HG03354 (cell line): Measurements from ENCODE around the gene HOMER3.
"Not testable (repeated sequence)": the region's sequence is repeated elsewhere in the genome, so short reads cannot be mapped to it uniquely, and the experiment has no call there.

Source experiments
- ATAC-seq: cut with Tn5 transposase; IDR thresholded peaks from one replicate; pipeline ENCODE4 v1.9.1; 2021; ENCODE audit warnings: mild to moderate bottlenecking; ENCODE audit not compliant: unreplicated experiment, poor library complexity, severe bottlenecking

The HOMER3 gene

GRCh38 chr19:18905513-18906236, 35.3 kb downstream of the HOMER3 start:
- no peak for ATAC-seq

GRCh38 chr19:18905058-18905456, 36.0 kb downstream of the HOMER3 start:
- ATAC-seq, result no peak

- no peak for ATAC-seq
Observed at GRCh38 chr19:18904334-18905057, 36.5 kb downstream of the HOMER3 start.

- no peak for ATAC-seq
Observed at GRCh38 chr19:18903156-18904037, 37.6 kb downstream of the HOMER3 start.

- ATAC-seq, result not testable (repeated sequence)
Observed at GRCh38 chr19:18902519-18902918, 38.5 kb downstream of the HOMER3 start.

GRCh38 chr19:18901491-18901890, 39.5 kb downstream of the HOMER3 start:
- ATAC-seq, result no peak

- no peak for ATAC-seq
Observed at GRCh38 chr19:18900700-18901481, 40.1 kb downstream of the HOMER3 start.

GRCh38 chr19:18899624-18900560, 41.1 kb downstream of the HOMER3 start:
- ATAC-seq, result no peak

GRCh38 chr19:18898607-18899408, 42.2 kb downstream of the HOMER3 start:
- ATAC-seq, result no peak

- no peak for ATAC-seq
Observed at GRCh38 chr19:18898081-18898606, 42.9 kb downstream of the HOMER3 start.

- no peak for ATAC-seq
Observed at GRCh38 chr19:18897094-18898029, 43.7 kb downstream of the HOMER3 start.

GRCh38 chr19:18896421-18896841, 44.6 kb downstream of the HOMER3 start:
- no peak for ATAC-seq

- no peak for ATAC-seq
Observed at GRCh38 chr19:18895824-18896341, 45.1 kb downstream of the HOMER3 start, which contains the start of gene CERS1. Gene CERS1 (minus strand): TSS chr19:18896158. CDS start chr19:18896072, 86 bp downstream.

GRCh38 chr19:18895038-18895823, 45.8 kb downstream of the HOMER3 start:
- no peak for ATAC-seq

GRCh38 chr19:18894254-18895037, 46.6 kb downstream of the HOMER3 start:
- no peak for ATAC-seq
